Gastroesophageal sphincter (tissue), 3 donors: Measurements from ENCODE around the gene KCNA10.

Experiments used
- CTCF ChIP-seq, 4 experiments: fragments of 200-600 bp in 2 of 4; fragments of 450-650 bp in 2 of 4; sonication (generic) in 1 of 4; IDR thresholded peaks; one replicate each; pipeline ENCODE4 v1.5.1; 2017 to 2019; ENCODE audit warnings: antibody characterized with exemption in 4 of 4, mild to moderate bottlenecking in 2 of 4, moderate library complexity in 2 of 4
- EP300 ChIP-seq: sonication (generic); formaldehyde crosslinking; IDR thresholded peaks from one replicate; pipeline ENCODE4 v1.6.1; 2017; ENCODE audit warnings: antibody characterized with exemption, mild to moderate bottlenecking
- POLR2A ChIP-seq, 2 donors: fragments of 450-650 bp; IDR thresholded peaks; one replicate each; pipeline ENCODE4 v1.6.1; 2017; ENCODE audit warnings: antibody characterized with exemption in 2 of 2, mild to moderate bottlenecking in 2 of 2, moderate library complexity in 1 of 2
- POLR2AphosphoS5 ChIP-seq: sonication (generic); formaldehyde crosslinking; IDR thresholded peaks from one replicate; pipeline ENCODE4 v1.6.1; 2017; ENCODE audit warnings: antibody characterized with exemption

- TF ChIP-seq CTCF (IDR thresholded peaks at IDR 0.05): no peak
- no peak for TF ChIP-seq POLR2A (IDR thresholded peaks at IDR 0.05)
- TF ChIP-seq EP300: no peak
- TF ChIP-seq POLR2AphosphoS5: no peak
Measured at GRCh38 chr1:110477041-110477440, 41.9 kb downstream of the KCNA10 start.
